ENCODE results near the gene GSTM4. TPM values are rescaled to one million over a fixed set of nuclear protein-coding genes. Genes with fewer than 3 reads are reported as not detected.
"Not testable (repeated sequence)": the region's sequence is repeated elsewhere in the genome, so short reads cannot be mapped to it uniquely, and the experiment has no call there.

Gene GSTM4
- total RNA-seq, 4 donors from 2014 or later: 16.3 to 47.0 (median 35.2) TPM

DNA sequence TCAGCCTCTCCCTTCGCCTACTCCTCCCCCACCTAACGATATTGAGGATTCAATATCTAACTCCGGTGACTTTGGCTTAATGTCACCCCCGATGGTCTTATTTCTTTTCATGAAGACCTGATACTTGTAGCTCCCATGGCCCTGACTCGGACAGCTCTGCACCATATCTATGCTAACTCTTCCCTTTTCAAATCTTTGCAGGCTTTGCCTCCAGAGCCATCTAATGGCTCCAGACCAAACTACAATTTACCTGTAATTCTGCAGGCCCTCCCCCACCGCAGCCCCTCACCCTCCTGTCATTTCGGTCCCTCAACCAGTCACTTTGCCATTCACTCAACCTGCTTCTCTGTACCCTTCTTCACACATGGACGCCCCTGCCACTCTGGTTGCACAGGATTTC, 48.3 kb downstream of the GSTM4 start:
- TF ChIP-seq EP300 (IDR thresholded peaks at IDR 0.05) (no peak), POLR2A (IDR thresholded peaks at IDR 0.05) (no peak)
- TF ChIP-seq, protein P1, sequence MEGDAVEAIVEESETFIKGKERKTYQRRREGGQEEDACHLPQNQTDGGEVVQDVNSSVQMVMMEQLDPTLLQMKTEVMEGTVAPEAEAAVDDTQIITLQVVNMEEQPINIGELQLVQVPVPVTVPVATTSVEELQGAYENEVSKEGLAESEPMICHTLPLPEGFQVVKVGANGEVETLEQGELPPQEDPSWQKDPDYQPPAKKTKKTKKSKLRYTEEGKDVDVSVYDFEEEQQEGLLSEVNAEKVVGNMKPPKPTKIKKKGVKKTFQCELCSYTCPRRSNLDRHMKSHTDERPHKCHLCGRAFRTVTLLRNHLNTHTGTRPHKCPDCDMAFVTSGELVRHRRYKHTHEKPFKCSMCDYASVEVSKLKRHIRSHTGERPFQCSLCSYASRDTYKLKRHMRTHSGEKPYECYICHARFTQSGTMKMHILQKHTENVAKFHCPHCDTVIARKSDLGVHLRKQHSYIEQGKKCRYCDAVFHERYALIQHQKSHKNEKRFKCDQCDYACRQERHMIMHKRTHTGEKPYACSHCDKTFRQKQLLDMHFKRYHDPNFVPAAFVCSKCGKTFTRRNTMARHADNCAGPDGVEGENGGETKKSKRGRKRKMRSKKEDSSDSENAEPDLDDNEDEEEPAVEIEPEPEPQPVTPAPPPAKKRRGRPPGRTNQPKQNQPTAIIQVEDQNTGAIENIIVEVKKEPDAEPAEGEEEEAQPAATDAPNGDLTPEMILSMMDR (IDR thresholded peaks at IDR 0.05): no peak
- no peaks in the 10 kb centered on the region for H3K36me3 ChIP-seq
- no peaks in the 10 kb centered on the region for H3K27me3 ChIP-seq
- no peak for DNase-seq (ENCODE audit: low spot score in 2 of 2)
- no peak overlapping the region for H3K27ac ChIP-seq
- H3K4me3 ChIP-seq: no peak overlapping the region
- peaks cover 0 to 20% (median 0%) of the 10 kb centered on the region in 4 donors for H3K9me3 ChIP-seq
- H3K4me1 ChIP-seq: no peaks in the 10 kb centered on the region
- WGBS, 2 donors: 74 to 81% methylated on average over 8 of the region's 8 CpGs

DNA sequence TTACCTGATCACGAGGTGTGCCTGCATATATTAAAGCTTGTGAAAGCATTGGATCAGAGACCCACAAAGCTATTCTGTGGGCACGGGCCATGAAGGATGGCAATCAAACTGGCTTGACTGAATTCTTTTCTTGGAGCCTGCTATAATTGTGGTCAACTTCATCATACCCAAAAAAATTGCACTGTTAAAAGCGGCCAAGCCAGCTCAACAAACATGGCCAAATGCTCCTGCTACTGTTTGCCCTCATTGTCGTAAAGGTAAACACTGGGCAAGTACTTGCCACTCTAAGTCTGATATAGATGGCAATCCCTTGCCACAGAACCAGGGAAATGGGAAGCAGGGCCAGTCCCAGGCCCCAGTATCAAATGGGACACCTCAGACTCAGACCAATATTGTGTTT, 49.5 kb downstream of the GSTM4 start:
- Histone ChIP-seq H3K36me3 (no peaks in the 10 kb centered on the region), H3K27me3 (no peaks in the 10 kb centered on the region), H3K9me3 (peaks cover 0 to 21% (median 0%) of the 10 kb centered on the region in 4 donors), H3K4me1 (no peaks in the 10 kb centered on the region), H3K4me3 (no peak overlapping the region), H3K27ac (no peak overlapping the region)
- TF ChIP-seq EP300 (IDR thresholded peaks at IDR 0.05) (no peak), POLR2A (IDR thresholded peaks at IDR 0.05) (no peak)
- TF ChIP-seq, protein P1 (IDR thresholded peaks at IDR 0.05): no peak
- no peak for DNase-seq (ENCODE audit: low spot score in 2 of 2)
- WGBS, 2 donors: 87 to 88% methylated on average over 4 of the region's 4 CpGs

DNA sequence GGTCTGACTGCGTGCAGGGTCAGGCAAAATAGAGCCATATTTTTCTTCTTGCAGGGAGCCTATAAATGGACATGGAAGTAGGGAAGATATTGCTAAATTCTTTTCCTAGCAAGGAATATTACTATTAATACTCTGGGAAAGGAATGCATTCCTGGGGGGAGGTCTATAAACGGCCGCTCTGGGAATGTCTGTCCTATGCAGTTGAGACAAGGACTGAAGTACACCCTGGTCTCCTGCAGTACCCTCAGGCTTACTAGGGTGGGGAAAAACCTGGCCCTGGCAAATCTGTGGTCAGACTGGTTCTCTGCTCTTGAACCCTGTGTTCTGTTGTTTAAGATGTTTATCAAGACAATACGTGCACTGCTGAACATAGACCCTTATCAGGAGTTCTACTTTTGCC, 53.0 kb downstream of the GSTM4 start:
- H3K27me3 ChIP-seq; H3K36me3 ChIP-seq; H3K4me1 ChIP-seq; DNase-seq (ENCODE audit: low spot score in 2 of 2); H3K4me3 ChIP-seq; H3K27ac ChIP-seq: not testable (repeated sequence)
- H3K9me3 ChIP-seq: peaks cover 0 to 12% (median 0%) of the 10 kb centered on the region in 4 donors
- 67 to 80% methylated on average over 4 of the region's 4 CpGs for WGBS, 2 donors

DNA sequence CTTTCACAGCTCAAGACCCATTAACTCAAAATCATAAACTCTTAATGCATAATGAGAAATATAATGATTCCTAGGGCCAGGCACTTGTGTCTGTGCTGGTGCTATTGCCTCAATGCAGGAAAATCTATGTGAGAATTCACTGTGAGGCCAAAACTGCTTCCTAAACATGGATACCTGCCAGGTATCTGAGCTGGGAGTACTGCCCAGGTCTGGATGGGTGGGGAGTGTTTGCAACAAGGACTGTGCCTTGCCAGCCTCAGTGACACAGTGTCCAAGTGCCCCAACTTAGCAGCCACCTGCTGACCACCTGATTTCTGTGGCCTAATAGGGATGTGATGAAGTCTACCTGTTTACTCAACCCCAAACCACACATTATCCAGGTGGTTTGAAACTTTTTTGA, 53.9 kb downstream of the GSTM4 start:
- H3K27ac ChIP-seq; H3K4me3 ChIP-seq; DNase-seq (ENCODE audit: low spot score in 2 of 2); H3K27me3 ChIP-seq; H3K4me1 ChIP-seq; H3K36me3 ChIP-seq: not testable (repeated sequence)
- H3K9me3 ChIP-seq: peaks cover 0 to 12% (median 0%) of the 10 kb centered on the region in 4 donors

Other genes starting within 250 kb of the GSTM4 start
- gene PSMA5, start 229.7 kb upstream of the GSTM4 start, total RNA-seq: 10 to 100 TPM; 20.5 to 28.8 (median 24.9) TPM
- gene SYPL2, start 189.6 kb upstream of the GSTM4 start, total RNA-seq: 1 to 10 TPM; 1.5 to 3.5 (median 2.4) TPM
- 1 to 10 TPM; 6.5 to 6.8 (median 6.5) TPM for gene ATXN7L2, start 172.2 kb upstream of the GSTM4 start, total RNA-seq
- 1 to 10 TPM; 4.4 to 8.4 (median 5.6) TPM for gene CYB561D1, start 162.0 kb upstream of the GSTM4 start, total RNA-seq
- gene AMIGO1, start 146.4 kb upstream of the GSTM4 start, total RNA-seq: 10 to 100 TPM in 1 of 4 donors, 1 to 10 TPM in 3; 8.1 to 10.3 (median 8.4) TPM
- under 1 TPM in 2 of 4 donors, not detected in 2; 0.59 to 0.60 TPM for gene GPR61, start 116.2 kb upstream of the GSTM4 start, total RNA-seq
- gene GNAI3, start 107.5 kb upstream of the GSTM4 start, total RNA-seq: 1 to 10 TPM; 4.0 to 6.3 (median 5.1) TPM
- gene GNAT2, start 36.5 kb upstream of the GSTM4 start, total RNA-seq: not detected
- gene AMPD2, start 36.3 kb upstream of the GSTM4 start, total RNA-seq: 100 to 1,000 TPM in 2 of 4 donors, 10 to 100 TPM in 2; 70.6 to 113 (median 94.7) TPM
- gene GSTM2, start 12.0 kb downstream of the GSTM4 start, total RNA-seq: 100 to 1,000 TPM in 2 of 4 donors, 10 to 100 TPM in 2; 87.1 to 120 (median 103) TPM
- gene GSTM1, start 31.7 kb downstream of the GSTM4 start, total RNA-seq: 10 to 100 TPM in 1 of 4 donors, not detected in 3; 14.1 TPM
- gene GSTM5, start 56.2 kb downstream of the GSTM4 start, total RNA-seq: 1 to 10 TPM; 1.1 to 9.2 (median 2.8) TPM
- gene GSTM3, start 84.9 kb downstream of the GSTM4 start, total RNA-seq: 100 to 1,000 TPM in 1 of 4 donors, 10 to 100 TPM in 3; 37.2 to 134 (median 79.7) TPM
- not detected for gene EPS8L3, start 107.8 kb downstream of the GSTM4 start, total RNA-seq

All from tibial nerve (tissue), 4 donors.